Liver (tissue), 9 donors: ENCODE measurements around the gene PDCL2. TPM values are rescaled to one million over a fixed set of nuclear protein-coding genes. Genes with fewer than 3 reads are reported as not detected.

Experiments used
- DNase-seq: peaks from one replicate; pipeline ENCODE4 v3.0.0-alpha.2; 2017; ENCODE audit warnings: low spot score
- H3K27ac ChIP-seq, 2 donors: one replicate each; pipeline ENCODE4 v1.7.0; 2013; ENCODE audit warnings: inconsistent platforms in 2 of 2, low read length in 2 of 2, control low read depth in 1 of 2, low read depth in 1 of 2, mild to moderate bottlenecking in 1 of 2
- H3K27me3 ChIP-seq, 4 donors: one replicate each; pipeline versions ENCODE4 v1.6.1 to v1.7.0; 2013; ENCODE audit warnings: low read length in 3 of 4, inconsistent platforms in 1 of 4, mild to moderate bottlenecking in 1 of 4, moderate library complexity in 1 of 4; ENCODE audit not compliant: control insufficient read depth in 4 of 4, insufficient read depth in 4 of 4
- H3K36me3 ChIP-seq, 4 donors: one replicate each; pipeline versions ENCODE4 v1.6.1 to v1.7.0; 2013; ENCODE audit warnings: low read length in 3 of 4, mild to moderate bottlenecking in 3 of 4, low read depth in 1 of 4, moderate library complexity in 1 of 4; ENCODE audit not compliant: control insufficient read depth in 4 of 4, insufficient read depth in 3 of 4
- H3K4me1 ChIP-seq, 4 donors: one replicate each; pipeline versions ENCODE4 v1.6.1 to v1.7.0; 2013; ENCODE audit warnings: low read length in 3 of 4, mild to moderate bottlenecking in 3 of 4, moderate library complexity in 1 of 4; ENCODE audit not compliant: control insufficient read depth in 4 of 4, insufficient read depth in 4 of 4
- H3K4me3 ChIP-seq, 3 donors: one replicate each; pipeline versions ENCODE4 v1.6.1 to v1.7.0; 2013; ENCODE audit warnings: low read length in 3 of 3, control low read depth in 1 of 3, low read depth in 1 of 3, mild to moderate bottlenecking in 1 of 3
- H3K9ac ChIP-seq, 2 donors: one replicate each; pipeline ENCODE4 v1.7.0; 2013; ENCODE audit warnings: low read length in 2 of 2, mild to moderate bottlenecking in 2 of 2, moderate library complexity in 2 of 2, control low read depth in 1 of 2, low read depth in 1 of 2
- H3K9me3 ChIP-seq, 4 donors: one replicate each; pipeline versions ENCODE4 v1.6.1 to v1.7.0; 2013; ENCODE audit warnings: low read length in 3 of 4; ENCODE audit not compliant: control insufficient read depth in 4 of 4
- EGR1 ChIP-seq, 2 donors: IDR thresholded peaks; 2 replicates each; pipeline ENCODE4 v1.6.1; 2016 to 2018; ENCODE audit warnings: antibody characterized with exemption in 2 of 2, low read depth in 2 of 2
- FOXA2 ChIP-seq: IDR thresholded peaks from 2 replicates; pipeline ENCODE4 v1.6.1; 2016; ENCODE audit warnings: antibody characterized with exemption
- GABPA ChIP-seq, 2 donors: IDR thresholded peaks in 1 of 2; conservative IDR thresholded peaks in 1 of 2; 2 replicates each; pipeline ENCODE4 v1.6.1; 2016; ENCODE audit warnings: antibody characterized with exemption in 2 of 2, mild to moderate bottlenecking in 1 of 2, moderate library complexity in 1 of 2
- HNF4A ChIP-seq, 2 donors: conservative IDR thresholded peaks; 2 replicates each; pipeline ENCODE4 v1.6.1; 2016; ENCODE audit warnings: antibody characterized with exemption in 2 of 2, mild to moderate bottlenecking in 2 of 2
- HNF4G ChIP-seq: IDR thresholded peaks from 2 replicates; pipeline ENCODE4 v1.6.1; 2016; ENCODE audit warnings: antibody characterized with exemption
- MAX ChIP-seq: IDR thresholded peaks from 2 replicates; pipeline ENCODE4 v1.6.1; 2016; ENCODE audit warnings: antibody characterized with exemption
- RAD21 ChIP-seq, 2 donors: IDR thresholded peaks; 2 replicates each; pipeline ENCODE4 v1.6.1; 2016; ENCODE audit warnings: antibody characterized with exemption in 2 of 2, mild to moderate bottlenecking in 2 of 2
- RXRA ChIP-seq, 2 donors: IDR thresholded peaks; 2 replicates each; pipeline ENCODE4 v1.6.1; 2017 to 2018; ENCODE audit warnings: antibody characterized with exemption in 2 of 2, mild to moderate bottlenecking in 1 of 2
- SP1 ChIP-seq: IDR thresholded peaks from 2 replicates; pipeline ENCODE4 v1.6.1; 2018; ENCODE audit warnings: antibody characterized with exemption, mild to moderate bottlenecking
- TAF1 ChIP-seq: conservative IDR thresholded peaks from 2 replicates; pipeline ENCODE4 v1.6.1; 2016; ENCODE audit warnings: antibody characterized with exemption, mild to moderate bottlenecking
- YY1 ChIP-seq: IDR thresholded peaks from 2 replicates; pipeline ENCODE4 v1.6.1; 2016; ENCODE audit warnings: antibody characterized with exemption, mild to moderate bottlenecking
- WGBS: extraction: QIAGEN DNeasy Blood & Tissue Kit; methylation state at CpG from one replicate; pipeline ENCODE4 v1.1.7; 2013; 5-methylcytosine and 5-hydroxymethylcytosine counted together
- polyA plus RNA-seq, 2 donors: library from polyadenylated mRNA; stranded (reverse) in 1 of 2; unstranded in 1 of 2; fragments of 200-250 nt in 1 of 2; fragments of >200 nt in 1 of 2; fragmentation: Nextera tagmentation in 1 of 2; extraction: Ambion mirVana in 1 of 2; gene quantifications; one replicate each; pipeline versions ENCODE4 v1.2.1 to v1.2.3, GENCODE V29; 2013 to 2015
- total RNA-seq, 2 donors: library from RNA; depleted of rRNA; stranded (reverse); fragments of >200 nt; gene quantifications; one replicate each; pipeline ENCODE4 v1.2.3, GENCODE V29; 2014
- TF ChIP-seq, protein P1 (sequence below): fragments of 150-350 bp; IDR thresholded peaks from 2 replicates; pipeline ENCODE4 v1.5.1; 2017; ENCODE audit warnings: improper control_type of control experiment, low read depth, low read length; ENCODE audit not compliant: missing input control
- TF ChIP-seq, protein P2 (sequence below): IDR thresholded peaks from 2 replicates; pipeline ENCODE4 v1.6.1; 2016; ENCODE audit warnings: antibody characterized with exemption, mild to moderate bottlenecking
- TF ChIP-seq, protein P3 (sequence below): IDR thresholded peaks from 2 replicates; pipeline ENCODE4 v1.6.1; 2016; ENCODE audit warnings: antibody characterized with exemption
- donor health status: healthy.
- donor health status: healthy.
- donor health status: healthy.
- donor health status: healthy.
- donor health status: healthy.

Gene PDCL2
- total and polyA plus RNA-seq, 4 donors, result not detected

DNA sequence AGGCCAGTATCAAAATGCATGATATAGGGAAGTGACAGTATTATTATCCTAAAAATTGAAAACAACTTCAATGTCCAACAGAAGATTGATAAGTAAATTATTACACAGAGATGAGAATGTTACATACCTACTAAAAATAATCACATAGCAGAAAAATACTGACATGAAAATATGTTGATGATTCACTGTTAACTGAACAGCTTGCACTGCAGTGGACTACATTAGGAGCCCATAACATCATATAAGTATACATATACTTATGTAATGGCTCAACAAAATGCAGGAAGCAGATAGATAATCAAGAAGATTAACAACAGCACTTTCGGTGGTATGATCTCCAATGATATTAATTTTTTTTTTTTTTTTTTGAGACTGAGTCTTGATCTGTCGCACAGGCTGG lies 52.4 kb downstream of the PDCL2 start:
- no peaks in the 10 kb centered on the region for H3K36me3 ChIP-seq
- WGBS, result 88% methylated on average over 2 of the region's 2 CpGs
- peaks cover 0 to 5% (median 1%) of the 10 kb centered on the region in 4 donors for H3K4me1 ChIP-seq
- no peak overlapping the region for H3K9ac ChIP-seq
- H3K9me3 ChIP-seq, result no peaks in the 10 kb centered on the region
- DNase-seq, result no peak
- no peaks in the 10 kb centered on the region for H3K27me3 ChIP-seq
- TF ChIP-seq SP1, result no peak
- no peak for TF ChIP-seq EGR1 (IDR thresholded peaks at IDR 0.05; ENCODE audit: low read depth in 2 of 2)
- no peak for TF ChIP-seq YY1
- no peak for TF ChIP-seq FOXA2
- TF ChIP-seq HNF4G, result no peak
- TF ChIP-seq, protein P1, sequence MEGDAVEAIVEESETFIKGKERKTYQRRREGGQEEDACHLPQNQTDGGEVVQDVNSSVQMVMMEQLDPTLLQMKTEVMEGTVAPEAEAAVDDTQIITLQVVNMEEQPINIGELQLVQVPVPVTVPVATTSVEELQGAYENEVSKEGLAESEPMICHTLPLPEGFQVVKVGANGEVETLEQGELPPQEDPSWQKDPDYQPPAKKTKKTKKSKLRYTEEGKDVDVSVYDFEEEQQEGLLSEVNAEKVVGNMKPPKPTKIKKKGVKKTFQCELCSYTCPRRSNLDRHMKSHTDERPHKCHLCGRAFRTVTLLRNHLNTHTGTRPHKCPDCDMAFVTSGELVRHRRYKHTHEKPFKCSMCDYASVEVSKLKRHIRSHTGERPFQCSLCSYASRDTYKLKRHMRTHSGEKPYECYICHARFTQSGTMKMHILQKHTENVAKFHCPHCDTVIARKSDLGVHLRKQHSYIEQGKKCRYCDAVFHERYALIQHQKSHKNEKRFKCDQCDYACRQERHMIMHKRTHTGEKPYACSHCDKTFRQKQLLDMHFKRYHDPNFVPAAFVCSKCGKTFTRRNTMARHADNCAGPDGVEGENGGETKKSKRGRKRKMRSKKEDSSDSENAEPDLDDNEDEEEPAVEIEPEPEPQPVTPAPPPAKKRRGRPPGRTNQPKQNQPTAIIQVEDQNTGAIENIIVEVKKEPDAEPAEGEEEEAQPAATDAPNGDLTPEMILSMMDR, result no peak
- TF ChIP-seq, protein P2, sequence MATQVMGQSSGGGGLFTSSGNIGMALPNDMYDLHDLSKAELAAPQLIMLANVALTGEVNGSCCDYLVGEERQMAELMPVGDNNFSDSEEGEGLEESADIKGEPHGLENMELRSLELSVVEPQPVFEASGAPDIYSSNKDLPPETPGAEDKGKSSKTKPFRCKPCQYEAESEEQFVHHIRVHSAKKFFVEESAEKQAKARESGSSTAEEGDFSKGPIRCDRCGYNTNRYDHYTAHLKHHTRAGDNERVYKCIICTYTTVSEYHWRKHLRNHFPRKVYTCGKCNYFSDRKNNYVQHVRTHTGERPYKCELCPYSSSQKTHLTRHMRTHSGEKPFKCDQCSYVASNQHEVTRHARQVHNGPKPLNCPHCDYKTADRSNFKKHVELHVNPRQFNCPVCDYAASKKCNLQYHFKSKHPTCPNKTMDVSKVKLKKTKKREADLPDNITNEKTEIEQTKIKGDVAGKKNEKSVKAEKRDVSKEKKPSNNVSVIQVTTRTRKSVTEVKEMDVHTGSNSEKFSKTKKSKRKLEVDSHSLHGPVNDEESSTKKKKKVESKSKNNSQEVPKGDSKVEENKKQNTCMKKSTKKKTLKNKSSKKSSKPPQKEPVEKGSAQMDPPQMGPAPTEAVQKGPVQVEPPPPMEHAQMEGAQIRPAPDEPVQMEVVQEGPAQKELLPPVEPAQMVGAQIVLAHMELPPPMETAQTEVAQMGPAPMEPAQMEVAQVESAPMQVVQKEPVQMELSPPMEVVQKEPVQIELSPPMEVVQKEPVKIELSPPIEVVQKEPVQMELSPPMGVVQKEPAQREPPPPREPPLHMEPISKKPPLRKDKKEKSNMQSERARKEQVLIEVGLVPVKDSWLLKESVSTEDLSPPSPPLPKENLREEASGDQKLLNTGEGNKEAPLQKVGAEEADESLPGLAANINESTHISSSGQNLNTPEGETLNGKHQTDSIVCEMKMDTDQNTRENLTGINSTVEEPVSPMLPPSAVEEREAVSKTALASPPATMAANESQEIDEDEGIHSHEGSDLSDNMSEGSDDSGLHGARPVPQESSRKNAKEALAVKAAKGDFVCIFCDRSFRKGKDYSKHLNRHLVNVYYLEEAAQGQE, result no peak
- TF ChIP-seq, protein P3, sequence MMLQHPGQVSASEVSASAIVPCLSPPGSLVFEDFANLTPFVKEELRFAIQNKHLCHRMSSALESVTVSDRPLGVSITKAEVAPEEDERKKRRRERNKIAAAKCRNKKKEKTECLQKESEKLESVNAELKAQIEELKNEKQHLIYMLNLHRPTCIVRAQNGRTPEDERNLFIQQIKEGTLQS, result no peak
- H3K27ac ChIP-seq, result no peak overlapping the region
- no peak overlapping the region for H3K4me3 ChIP-seq

DNA sequence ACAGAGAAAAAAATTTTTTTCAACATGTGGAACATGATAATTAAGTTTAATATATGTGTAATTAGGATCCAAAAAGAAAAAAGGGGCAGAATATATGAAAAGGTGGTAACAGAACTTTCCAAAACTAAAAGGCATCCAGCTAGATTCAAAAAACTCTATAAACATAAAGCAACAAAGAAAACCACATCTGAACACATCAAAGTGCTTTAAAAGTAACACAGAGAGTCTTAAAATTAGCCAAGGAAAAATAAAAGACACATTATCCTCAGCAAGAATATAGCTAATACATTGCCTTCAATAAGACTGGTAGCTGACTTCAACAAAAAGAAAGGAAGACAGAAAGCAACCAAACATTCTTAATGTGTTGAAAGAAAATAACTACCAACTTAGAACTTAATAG lies 53.5 kb downstream of the PDCL2 start:
- Histone ChIP-seq H3K9me3 (no peaks in the 10 kb centered on the region), H3K9ac (no peak overlapping the region), H3K4me3 (no peak overlapping the region), H3K4me1 (no peaks in the 10 kb centered on the region), H3K27me3 (no peaks in the 10 kb centered on the region), H3K27ac (no peak overlapping the region), H3K36me3 (no peaks in the 10 kb centered on the region)
- TF ChIP-seq RAD21 (IDR thresholded peaks at IDR 0.05) (no peak), SP1 (no peak), TAF1 (no peak), EGR1 (IDR thresholded peaks at IDR 0.05; ENCODE audit: low read depth in 2 of 2) (no peak), FOXA2 (no peak), HNF4G (no peak), HNF4A (conservative IDR thresholded peaks at IDR 0.05) (no peak), RXRA (IDR thresholded peaks at IDR 0.05) (no peak), YY1 (no peak), MAX (no peak), GABPA (IDR thresholded peaks at IDR 0.05 in 1 of 2, conservative IDR thresholded peaks at IDR 0.05 in 1 of 2) (no peak)
- TF ChIP-seq, protein P3, result no peak
- TF ChIP-seq, protein P2, result no peak
- no peak for DNase-seq
